T-cell (primary cell): ENCODE measurements around the gene CPSF4. TPM values are rescaled to one million over a fixed set of nuclear protein-coding genes. Genes with fewer than 3 reads are reported as not detected.
A peak's percentile ranks its signal among the peaks of the same experiment; 100 is the strongest.

ENCODE experiments used
- ATAC-seq, 4 experiments: fragments of 200-7000 bp in 3 of 4; fragments of 150-1000 bp in 1 of 4; cut with Tn5 transposase; replicated peaks in 1 of 4; 1 replicate in 3 of 4; 2 replicates in 1 of 4; pipeline ENCODE4 v1.10.0; 2021; ENCODE audit warnings: moderate library complexity in 3 of 4, mild to moderate bottlenecking in 2 of 4, moderate number of reproducible peaks in 1 of 4
- CTCF ChIA-PET, 2 donors: fragments of 300-600 bp; sonication (Branson Sonifier 250); formaldehyde crosslinking; loops; one replicate each; lab custom pipeline; 2022; ENCODE audit warnings: antibody characterized with exemption in 2 of 2; lab: Charles Lee
- POLR2A ChIA-PET, 2 donors: fragments of 300-600 bp; sonication (Branson Sonifier 250); formaldehyde crosslinking; loops; one replicate each; lab custom pipeline; 2022; ENCODE audit warnings: antibody characterized with exemption in 2 of 2; lab: Charles Lee
- DNase-seq, 35 experiments: peaks; one replicate each; pipeline versions ENCODE4 v3.0.0 to v3.0.0-alpha.2; 2013 to 2023
- H3K27ac ChIP-seq: one replicate; pipeline ENCODE4 v1.5.1; 2013; ENCODE audit warnings: low read length
- H3K27me3 ChIP-seq, 2 experiments: replicated peaks in 1 of 2; 1 replicate in 1 of 2; 2 replicates in 1 of 2; pipeline versions ENCODE4 v1.6.1 to v1.7.0; 2013; ENCODE audit warnings: low read length in 1 of 2, mixed read lengths in 1 of 2; ENCODE audit not compliant: control insufficient read depth in 2 of 2, insufficient read depth in 2 of 2; ENCODE audit errors: extremely low read depth in 1 of 2
- H3K36me3 ChIP-seq, 2 donors: 1 replicate in 1 of 2; 2 replicates in 1 of 2; pipeline versions ENCODE4 v1.6.1 to v1.7.0; 2013; ENCODE audit warnings: low read length in 1 of 2; ENCODE audit not compliant: control insufficient read depth in 2 of 2, insufficient read depth in 1 of 2; ENCODE audit errors: extremely low read depth in 1 of 2
- H3K4me1 ChIP-seq, 2 experiments: 1 replicate in 1 of 2; 2 replicates in 1 of 2; pipeline versions ENCODE4 v1.6.1 to v1.7.0; 2013; ENCODE audit warnings: low read length in 2 of 2, mixed read lengths in 1 of 2; ENCODE audit not compliant: insufficient read depth in 2 of 2, control insufficient read depth in 1 of 2; ENCODE audit errors: extremely low read depth in 1 of 2
- H3K4me3 ChIP-seq, 2 donors: 1 replicate in 1 of 2; 2 replicates in 1 of 2; pipeline versions ENCODE4 v1.5.1 to v1.7.0; 2013; ENCODE audit warnings: mild to moderate bottlenecking in 2 of 2, low read length in 1 of 2, moderate library complexity in 1 of 2; ENCODE audit not compliant: control insufficient read depth in 1 of 2; ENCODE audit errors: extremely low read depth in 1 of 2
- H3K9me3 ChIP-seq: 2 replicates; pipeline ENCODE4 v1.7.0; 2013
- H3K27ac Mint-ChIP-seq, 2 donors: one replicate each; pipeline ENCODE4 v1.8.0; 2020 to 2021; ENCODE audit warnings: mild to moderate bottlenecking in 2 of 2, mixed read lengths in 2 of 2
- H3K27me3 Mint-ChIP-seq, 2 donors: one replicate each; pipeline ENCODE4 v1.8.0; 2021 to 2022; ENCODE audit warnings: mixed read lengths in 2 of 2
- H3K36me3 Mint-ChIP-seq: one replicate; pipeline ENCODE4 v1.8.0; 2021; ENCODE audit warnings: mixed read lengths
- H3K4me1 Mint-ChIP-seq, 3 donors: one replicate each; pipeline ENCODE4 v1.8.0; 2020 to 2022; ENCODE audit warnings: mixed read lengths in 3 of 3, mild to moderate bottlenecking in 1 of 3
- H3K4me3 Mint-ChIP-seq, 3 donors: one replicate each; pipeline ENCODE4 v1.8.0; 2020 to 2022; ENCODE audit warnings: mild to moderate bottlenecking in 3 of 3, mixed read lengths in 3 of 3, moderate library complexity in 3 of 3
- H3K9me3 Mint-ChIP-seq, 3 donors: one replicate each; pipeline ENCODE4 v1.8.0; 2020 to 2022; ENCODE audit warnings: mixed read lengths in 3 of 3
- WGBS: methylation state at CpG from one replicate; pipeline ENCODE4 v1.1.5; 2013; ENCODE audit warnings: missing lambda C conversion rate; ENCODE audit not compliant: insufficient coverage; 5-methylcytosine and 5-hydroxymethylcytosine counted together
- total RNA-seq, 35 experiments: library from RNA in 6 of 35; stranded (reverse) in 6 of 35; fragments of 120-200 nt in 1 of 35; gene quantifications; one replicate each; pipeline versions ENCODE4 v1.2.1 to v1.2.4 and lab custom pipeline; 2013 to 2026

The CPSF4 gene
- total RNA-seq, 5 donors from 2014 or later (not counting 1 experiment from before 2014, with no cell fraction given) = 44.4 to 58.1 (median 52.3) TPM

GRCh38 chr7:99497766-99498545 lies 59.2 kb downstream of the CPSF4 start:
- Histone ChIP-seq H3K4me1 (peaks cover 12 to 38% of the 10 kb centered on the region in 2 experiments), H3K36me3 (peaks cover 15 to 40% of the 10 kb centered on the region in 2 donors), H3K9me3 (peaks cover 7% of the 10 kb centered on the region), H3K27ac (peak overlapping the region; percentile 94), H3K27me3 (no peaks in the 10 kb centered on the region), H3K4me3 (peak overlapping the region; percentile 87 to 99)
- Mint-ChIP-seq H3K36me3 (peaks cover 41% of the 10 kb centered on the region), H3K27ac (peak overlapping the region; percentile 71 to 99), H3K27me3 (no peaks in the 10 kb centered on the region), H3K4me1 (peaks cover 28 to 36% (median 32%) of the 10 kb centered on the region in 3 donors), H3K9me3 (peaks cover 0 to 11% (median 6%) of the 10 kb centered on the region in 3 donors), H3K4me3 (peak overlapping the region; percentile 95 to 100 (median 97))
- ChIA-PET POLR2A (interaction anchor here (0.6 to 1.0 kb wide), 2 partner anchors 22 to 23 kb away, joined by 6 to 9 read pairs; no protein-coding TSS in a partner anchor), CTCF (no interaction called here)
- WGBS = no CpG with 5 or more reads among the region's 6 CpGs
- peak in 1 of 35 experiments; percentile 26 for DNase-seq
- ATAC-seq = no peak

- Mint-ChIP-seq H3K36me3 (peaks cover 35% of the 10 kb centered on the region), H3K27me3 (no peaks in the 10 kb centered on the region), H3K27ac (peak overlapping the region; percentile 97 to 99), H3K4me3 (peak overlapping the region; percentile 95 to 100 (median 97)), H3K9me3 (peaks cover 0 to 9% (median 3%) of the 10 kb centered on the region in 3 donors), H3K4me1 (peaks cover 28 to 34% (median 31%) of the 10 kb centered on the region in 3 donors)
- ChIA-PET POLR2A (interaction anchor here in 1 of 2 donors (1.0 kb wide), 1 partner anchor 23 kb away, joined by 6 read pairs; no protein-coding TSS in a partner anchor), CTCF (no interaction called here)
- ATAC-seq (no peak), DNase-seq (no peak)
- Histone ChIP-seq H3K27ac (peak overlapping the region; percentile 94), H3K9me3 (peaks cover 4% of the 10 kb centered on the region), H3K36me3 (peaks cover 10 to 34% of the 10 kb centered on the region in 2 donors), H3K4me1 (peaks cover 12 to 38% of the 10 kb centered on the region in 2 experiments), H3K27me3 (no peaks in the 10 kb centered on the region), H3K4me3 (peak overlapping the region; percentile 87 to 99)
- 49% methylated on average over 7 of the region's 11 CpGs for WGBS
Observed at GRCh38 chr7:99498546-99498944, 59.8 kb downstream of the CPSF4 start.

GRCh38 chr7:99499371-99499720 lies 60.6 kb downstream of the CPSF4 start:
- H3K4me1 ChIP-seq = peaks cover 12 to 45% of the 10 kb centered on the region in 2 experiments
- peak overlapping the region; percentile 87 to 99 for H3K4me3 ChIP-seq
- H3K27ac Mint-ChIP-seq = peak overlapping the region; percentile 97 to 99
- WGBS = 1% methylated on average over 9 of the region's 14 CpGs
- peak in 14 of 35 experiments; percentile 4 to 70 (median 14) for DNase-seq
- H3K27ac ChIP-seq = peak overlapping the region; percentile 94
- H3K4me1 Mint-ChIP-seq = peaks cover 28 to 34% (median 29%) of the 10 kb centered on the region in 3 donors
- H3K27me3 ChIP-seq = no peaks in the 10 kb centered on the region
- POLR2A ChIA-PET = interaction anchor here (0.5 to 0.8 kb wide), 4 partner anchors 11 to 66 kb away, joined by 3 read pairs; partner anchors contain the start of gene ZNF655 (in 1 of the 2)
- ATAC-seq = peak; percentile 42 to 63 (median 58)
- peaks cover 0 to under 1% (median 0%) of the 10 kb centered on the region in 3 donors for H3K9me3 Mint-ChIP-seq
- no peaks in the 10 kb centered on the region for H3K27me3 Mint-ChIP-seq
- H3K4me3 Mint-ChIP-seq = peak overlapping the region; percentile 95 to 100 (median 97)
- peaks cover 27% of the 10 kb centered on the region for H3K36me3 Mint-ChIP-seq
- H3K36me3 ChIP-seq = peaks cover 4 to 26% of the 10 kb centered on the region in 2 donors
- CTCF ChIA-PET = interaction anchor here in 1 of 2 donors (0.8 kb wide), 1 partner anchor 118 kb away, joined by 3 read pairs; the partner anchor contains the start of gene ZSCAN25
- H3K9me3 ChIP-seq = peaks cover under 1% of the 10 kb centered on the region

GRCh38 chr7:99499721-99500636 lies 61.2 kb downstream of the CPSF4 start, which contains the start of gene ZNF394:
TSS of gene ZNF394 (minus strand) at chr7:99500281. CDS start at chr7:99500093, 188 bp downstream.
- POLR2A ChIA-PET = interaction anchor here (0.5 to 1.2 kb wide), 8 partner anchors 12 to 602 kb away, joined by 3 to 6 read pairs (median 3); partner anchors contain the start of gene ZNF655 (in 1 of the 2)
- peaks cover 12 to 45% of the 10 kb centered on the region in 2 experiments for H3K4me1 ChIP-seq
- H3K27ac ChIP-seq = peak within 1 kb of the TSS; percentile 94
- peak within 1 kb of the TSS; percentile 87 to 99 for H3K4me3 ChIP-seq
- CTCF ChIA-PET = interaction anchor here in 1 of 2 donors (0.8 kb wide), 1 partner anchor 117 kb away, joined by 3 read pairs; the partner anchor contains the start of gene ZSCAN25
- Mint-ChIP-seq H3K4me1 (peaks cover 28 to 37% (median 29%) of the 10 kb centered on the region in 3 donors), H3K36me3 (peaks cover 21% of the 10 kb centered on the region), H3K9me3 (no peaks in the 10 kb centered on the region), H3K27ac (peak within 1 kb of the TSS; percentile 97 to 99), H3K27me3 (no peaks in the 10 kb centered on the region), H3K4me3 (peak within 1 kb of the TSS; percentile 95 to 100 (median 97))
- DNase-seq (peak; percentile 80 to 96 (median 89)), ATAC-seq (peak; percentile 43 to 49 (median 45))
- no peaks in the 10 kb centered on the region for H3K9me3 ChIP-seq
- 1% methylated on average over 64 of the region's 68 CpGs for WGBS
- no peaks in the 10 kb centered on the region for H3K27me3 ChIP-seq
- H3K36me3 ChIP-seq = peaks cover 0 to 20% of the 10 kb centered on the region in 2 donors

GRCh38 chr7:99500637-99501009 lies 61.9 kb downstream of the CPSF4 start:
- H3K4me3 ChIP-seq = peak overlapping the region; percentile 87 to 99
- H3K9me3 ChIP-seq = no peaks in the 10 kb centered on the region
- peak overlapping the region; percentile 97 to 99 for H3K27ac Mint-ChIP-seq
- 50% methylated on average over 5 of the region's 16 CpGs for WGBS
- H3K27me3 ChIP-seq = no peaks in the 10 kb centered on the region
- peaks cover 20% of the 10 kb centered on the region for H3K36me3 Mint-ChIP-seq
- H3K27ac ChIP-seq = peak overlapping the region; percentile 94
- no peaks in the 10 kb centered on the region for H3K9me3 Mint-ChIP-seq
- POLR2A ChIA-PET = interaction anchor here (0.6 to 1.2 kb wide), 4 partner anchors 29 to 1369 kb away, joined by 3 to 6 read pairs (median 4); no protein-coding TSS in a partner anchor
- no peak for DNase-seq
- no peaks in the 10 kb centered on the region for H3K27me3 Mint-ChIP-seq
- peaks cover 0 to 18% of the 10 kb centered on the region in 2 donors for H3K36me3 ChIP-seq
- CTCF ChIA-PET = no interaction called here
- H3K4me1 Mint-ChIP-seq = peaks cover 33 to 41% (median 34%) of the 10 kb centered on the region in 3 donors
- H3K4me1 ChIP-seq = peaks cover 15 to 50% of the 10 kb centered on the region in 2 experiments
- ATAC-seq = no peak
- H3K4me3 Mint-ChIP-seq = peak overlapping the region; percentile 95 to 100 (median 97)
